ENCODE results near the gene ARPC1A. TPM values are rescaled to one million over a fixed set of nuclear protein-coding genes. Genes with fewer than 3 reads are reported as not detected.

The ARPC1A gene
- 204 and 206 TPM in 2 replicates for total RNA-seq

GRCh38 chr7:99325592-99326407, at the start of gene ARPC1A:
Gene ARPC1A, plus strand, starts transcription at chr7:99325898. Its CDS starts 7,456 bp downstream, at chr7:99333354.

GRCh38 chr7:99374111-99375064, 48.7 kb downstream of the ARPC1A start, which contains the start of gene ARPC1B:
Gene ARPC1B, plus strand, starts transcription at chr7:99374730. Its CDS starts 10,985 bp downstream, at chr7:99385715.

GRCh38 chr7:99408379-99409191, 82.9 kb downstream of the ARPC1A start, which contains the start of the genes BUD31 and PDAP1:
Gene BUD31, plus strand, starts transcription at chr7:99408969. Its CDS starts 2,124 bp downstream, at chr7:99411093.
Gene PDAP1, minus strand, starts transcription at chr7:99408597. Its CDS starts 49 bp downstream, at chr7:99408548.

Other genes starting within 250 kb of the ARPC1A start
- 11.1 and 13.2 TPM in 2 replicates for gene SMURF1, start 181.8 kb upstream of the ARPC1A start, total RNA-seq
- gene KPNA7, start 117.8 kb upstream of the ARPC1A start, total RNA-seq = not detected in 2 replicates
- gene MYH16, start 53.1 kb upstream of the ARPC1A start, total RNA-seq = 0.64 and 0.67 TPM in 2 replicates
- gene ARPC1B, start 48.8 kb downstream of the ARPC1A start, total RNA-seq = 549 and 654 TPM in 2 replicates
- gene PDAP1, start 82.7 kb downstream of the ARPC1A start, total RNA-seq = 138 and 147 TPM in 2 replicates
- gene BUD31, start 83.1 kb downstream of the ARPC1A start, total RNA-seq = 96.2 and 119 TPM in 2 replicates
- gene PTCD1, start 112.9 kb downstream of the ARPC1A start, total RNA-seq = 3.4 and 5.1 TPM in 2 replicates
- gene CPSF4, start 113.0 kb downstream of the ARPC1A start, total RNA-seq = 17.6 and 20.2 TPM in 2 replicates
- gene ATP5MF, start 140.3 kb downstream of the ARPC1A start, total RNA-seq = 2,289 and 2,453 TPM in 2 replicates
- 2.3 and 2.8 TPM in 2 replicates for gene ZNF789, start 147.0 kb downstream of the ARPC1A start, total RNA-seq
- 22.6 and 46.6 TPM in 2 replicates for gene ZNF394, start 174.4 kb downstream of the ARPC1A start, total RNA-seq
- gene ZKSCAN5, start 178.8 kb downstream of the ARPC1A start, total RNA-seq = 7.5 and 8.9 TPM in 2 replicates
- 3.0 and 3.9 TPM in 2 replicates for gene FAM200A, start 226.2 kb downstream of the ARPC1A start, total RNA-seq
- 21.4 and 22.1 TPM in 2 replicates for gene ZNF655, start 232.7 kb downstream of the ARPC1A start, total RNA-seq

Data from mammary microvascular endothelial cell (primary cell).